Heart right ventricle (tissue), 16 donors: ENCODE results near the gene GADL1. TPM values are rescaled to one million over a fixed set of nuclear protein-coding genes. Genes with fewer than 3 reads are reported as not detected.

Source experiments
- ATAC-seq, 8 donors: fragments of 200-7000 bp; cut with Tn5 transposase; one replicate each; pipeline ENCODE4 v1.9.1; 2020; ENCODE audit warnings: mild to moderate bottlenecking in 8 of 8, moderate library complexity in 8 of 8, moderate number of reproducible peaks in 1 of 8
- DNase-seq, 2 donors: peaks; one replicate each; pipeline ENCODE4 v3.0.0-alpha.2; 2020
- H3K27ac ChIP-seq, 10 donors: fragments of 200-600 bp; sonication (generic) in 2 of 10; one replicate each; pipeline versions ENCODE4 v1.5.0 to v1.8.0; 2020 to 2022; ENCODE audit warnings: mild to moderate bottlenecking in 3 of 10
- H3K27me3 ChIP-seq, 7 donors: fragments of 200-600 bp; one replicate each; pipeline ENCODE4 v1.8.0; 2021 to 2022; ENCODE audit warnings: mild to moderate bottlenecking in 2 of 7
- H3K36me3 ChIP-seq, 9 donors: fragments of 200-600 bp; sonication (generic) in 1 of 9; one replicate each; pipeline versions ENCODE4 v1.5.0 to v1.8.0; 2020 to 2022; ENCODE audit warnings: mild to moderate bottlenecking in 2 of 9
- H3K4me1 ChIP-seq, 9 donors: fragments of 200-600 bp; sonication (generic) in 1 of 9; one replicate each; pipeline versions ENCODE4 v1.5.0 to v1.8.0; 2020 to 2022; ENCODE audit warnings: mild to moderate bottlenecking in 4 of 9
- H3K4me3 ChIP-seq, 10 donors: fragments of 200-600 bp; sonication (generic) in 2 of 10; one replicate each; pipeline versions ENCODE4 v1.5.0 to v1.8.0; 2020 to 2022; ENCODE audit warnings: mild to moderate bottlenecking in 7 of 10, moderate library complexity in 2 of 10
- H3K9me3 ChIP-seq, 11 donors: fragments of 200-600 bp in 10 of 11; sonication (generic) in 2 of 11; one replicate each; pipeline versions ENCODE4 v1.5.0 to v1.8.0; 2013 to 2022; ENCODE audit warnings: mild to moderate bottlenecking in 2 of 11, control low read depth in 1 of 11, moderate library complexity in 1 of 11
- WGBS, 2 donors: extraction: QIAGEN DNeasy Blood & Tissue Kit; methylation state at CpG; one replicate each; pipeline ENCODE4 v1.1.7; 2013; ENCODE audit warnings: inconsistent platforms in 1 of 2; 5-methylcytosine and 5-hydroxymethylcytosine counted together
- intact Hi-C, 10 donors: fragments of 100-400 bp; cut with DNase I; formaldehyde crosslinking; loops; one replicate each; pipeline versions ENCODE4 v1.11.1 to v1.14.2; 2022
- polyA plus RNA-seq, 2 donors: library from polyadenylated mRNA; stranded (reverse); fragments of 200-250 nt; gene quantifications; one replicate each; pipeline ENCODE4 v1.2.3, GENCODE V29; 2013
- total RNA-seq, 10 donors: library from RNA; stranded (reverse); fragmentation: NEBNext Ultra II Directional in 3 of 10; extraction: Animal tissue kit (Norgen Biotek cat#: 25700) in 3 of 10; gene quantifications; one replicate each; pipeline versions ENCODE4 v1.2.1 to v1.2.4, GENCODE V29; 2021 to 2023
- TF ChIP-seq, protein P1 (sequence below), 9 donors: fragments of 200-600 bp; sonication (generic) in 2 of 9; IDR thresholded peaks; one replicate each; pipeline versions ENCODE4 v1.5.0 to v1.8.0; 2021 to 2022; ENCODE audit warnings: antibody characterized with exemption in 9 of 9, mild to moderate bottlenecking in 5 of 9, moderate library complexity in 1 of 9
- donor health status: Arrhythmogenic right ventricular cardiomyopathy.
- donor health status: ischemic (EF 13 %, LVEDD 7.1; RV severe dilation, severe dysfunction).
- donor health status: healthy with polysubstance abuse.
- donor health status: DM: no; HTN: yes; CAD: no.
- donor health status: DM: no; HTN: no; CAD: no.
- donor health status: ischemic (EF 25% LVEDD 6.9; RV normal size, moderate dysfunction).
- donor health status: ischemic (EF 25% LVEDD 5.7; RV mildly dilated, moderate dysfunction).
- donor health status: healthy.
- donor health status: DM: yes; HTN: yes; CAD: no.
- donor health status: Ischemic cardiomyopathy.
- donor health status: ischemic (EF 35%, LVEDD 5.7; RV mildly dilated, moderate dysfunction).
- donor health status: nonischemic (EF 11% LVEDD 7.7; RV severe dilation, severe dysfunction).
- donor health status: DM: yes; HTN: yes; CAD: no.
- donor health status: PGD.
- donor health status: ischemic (EF 29% LVEDD 5.4; RV normal size, mild dysfunction).
- donor health status: nonischemic (EF 23%, LVEDD 6.1; RV moderate dilation, normal function).

GADL1 gene
- total and polyA plus RNA-seq, 12 donors, result 0.12 to 1.6 (median 0.40) TPM; not detected in 4

DNA sequence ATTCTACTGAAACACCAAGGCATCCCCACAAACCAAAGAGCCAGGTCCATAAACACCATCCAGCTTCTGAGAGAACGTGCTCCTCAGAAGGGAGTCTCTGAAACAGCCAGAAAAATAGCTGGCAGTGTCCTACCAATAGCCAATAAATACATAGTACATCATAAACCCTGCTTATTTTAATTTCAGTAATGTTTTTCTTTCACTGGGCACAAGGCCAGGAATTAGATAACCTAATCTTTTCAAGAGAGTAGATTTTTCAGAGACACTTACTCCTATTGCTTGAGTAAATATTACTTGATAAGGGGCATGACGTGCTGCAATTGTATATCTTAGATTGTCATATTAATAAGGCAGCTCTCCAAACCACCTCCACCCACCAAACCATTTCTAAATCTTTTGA, 22.7 kb downstream of the GADL1 start:
- intact Hi-C loops, result no loop called here
- TF ChIP-seq, protein P1, sequence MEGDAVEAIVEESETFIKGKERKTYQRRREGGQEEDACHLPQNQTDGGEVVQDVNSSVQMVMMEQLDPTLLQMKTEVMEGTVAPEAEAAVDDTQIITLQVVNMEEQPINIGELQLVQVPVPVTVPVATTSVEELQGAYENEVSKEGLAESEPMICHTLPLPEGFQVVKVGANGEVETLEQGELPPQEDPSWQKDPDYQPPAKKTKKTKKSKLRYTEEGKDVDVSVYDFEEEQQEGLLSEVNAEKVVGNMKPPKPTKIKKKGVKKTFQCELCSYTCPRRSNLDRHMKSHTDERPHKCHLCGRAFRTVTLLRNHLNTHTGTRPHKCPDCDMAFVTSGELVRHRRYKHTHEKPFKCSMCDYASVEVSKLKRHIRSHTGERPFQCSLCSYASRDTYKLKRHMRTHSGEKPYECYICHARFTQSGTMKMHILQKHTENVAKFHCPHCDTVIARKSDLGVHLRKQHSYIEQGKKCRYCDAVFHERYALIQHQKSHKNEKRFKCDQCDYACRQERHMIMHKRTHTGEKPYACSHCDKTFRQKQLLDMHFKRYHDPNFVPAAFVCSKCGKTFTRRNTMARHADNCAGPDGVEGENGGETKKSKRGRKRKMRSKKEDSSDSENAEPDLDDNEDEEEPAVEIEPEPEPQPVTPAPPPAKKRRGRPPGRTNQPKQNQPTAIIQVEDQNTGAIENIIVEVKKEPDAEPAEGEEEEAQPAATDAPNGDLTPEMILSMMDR (IDR thresholded peaks at IDR 0.05), result no peak
- H3K4me1 ChIP-seq, result no peaks in the 10 kb centered on the region
- DNase-seq (no peak), ATAC-seq (no peak)
- H3K9me3 ChIP-seq, result no peaks in the 10 kb centered on the region
- H3K4me3 ChIP-seq, result no peak overlapping the region
- 39 to 42% methylated on average over 2 of the region's 2 CpGs for WGBS, 2 donors
- no peaks in the 10 kb centered on the region for H3K36me3 ChIP-seq
- no peak overlapping the region for H3K27ac ChIP-seq
- no peaks in the 10 kb centered on the region for H3K27me3 ChIP-seq

DNA sequence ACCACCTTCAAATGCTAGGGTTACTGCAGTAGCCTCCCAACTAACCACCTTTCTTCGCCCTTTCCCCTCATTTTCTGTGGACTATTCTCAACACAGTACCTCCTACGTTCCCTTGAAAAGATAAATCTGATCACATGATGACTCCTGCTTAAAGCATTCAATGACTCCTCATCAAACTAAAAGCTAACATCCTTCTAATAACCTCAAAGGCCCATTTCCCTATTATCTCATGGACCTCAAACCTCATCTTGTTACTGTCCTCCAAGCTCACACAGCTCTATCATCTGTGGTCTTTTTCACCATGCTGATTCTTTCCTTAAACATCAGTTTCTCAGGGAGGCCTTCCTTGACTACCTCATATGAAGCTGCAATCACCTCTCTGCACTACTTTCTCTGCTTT, 29.6 kb downstream of the GADL1 start:
- DNase-seq, result no peak
- H3K9me3 ChIP-seq, result no peaks in the 10 kb centered on the region
- TF ChIP-seq, protein P1 (IDR thresholded peaks at IDR 0.05), result no peak
- WGBS, 2 donors, result 66 to 74% methylated on average over 2 of the region's 2 CpGs
- ATAC-seq, result no peak
- no peak overlapping the region for H3K4me3 ChIP-seq
- intact Hi-C loops, result no loop called here
- no peaks in the 10 kb centered on the region for H3K27me3 ChIP-seq
- H3K4me1 ChIP-seq, result peaks cover 0 to 13% (median 0%) of the 10 kb centered on the region in 9 donors
- H3K27ac ChIP-seq, result no peak overlapping the region
- no peaks in the 10 kb centered on the region for H3K36me3 ChIP-seq

DNA sequence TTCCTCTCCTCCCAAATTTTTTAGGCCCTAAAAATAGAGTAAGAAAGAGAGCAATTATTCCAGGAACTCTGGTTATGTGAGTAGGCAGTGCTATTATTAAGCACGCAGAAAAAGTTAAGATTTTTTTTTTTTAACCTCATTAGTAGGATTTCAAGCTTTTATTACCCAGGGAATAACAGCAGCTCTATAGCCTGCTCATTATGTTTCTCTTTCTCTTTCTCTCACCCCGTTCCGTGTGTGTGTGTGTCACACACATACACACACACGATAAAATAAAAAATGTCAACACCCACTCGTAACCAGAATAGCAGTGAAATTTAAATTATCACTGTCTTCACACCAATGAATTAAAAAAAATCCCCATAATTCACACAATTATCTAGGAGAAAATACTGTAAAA, 30.3 kb downstream of the GADL1 start:
- DNase-seq (no peak), ATAC-seq (no peak)
- Histone ChIP-seq H3K27ac (no peak overlapping the region), H3K4me3 (no peak overlapping the region), H3K36me3 (no peaks in the 10 kb centered on the region), H3K9me3 (no peaks in the 10 kb centered on the region), H3K4me1 (peaks cover 0 to 13% (median 0%) of the 10 kb centered on the region in 9 donors), H3K27me3 (no peaks in the 10 kb centered on the region)
- TF ChIP-seq, protein P1 (IDR thresholded peaks at IDR 0.05), result no peak
- intact Hi-C loops, result no loop called here
- 44 to 52% methylated on average over 5 of the region's 5 CpGs for WGBS, 2 donors

DNA sequence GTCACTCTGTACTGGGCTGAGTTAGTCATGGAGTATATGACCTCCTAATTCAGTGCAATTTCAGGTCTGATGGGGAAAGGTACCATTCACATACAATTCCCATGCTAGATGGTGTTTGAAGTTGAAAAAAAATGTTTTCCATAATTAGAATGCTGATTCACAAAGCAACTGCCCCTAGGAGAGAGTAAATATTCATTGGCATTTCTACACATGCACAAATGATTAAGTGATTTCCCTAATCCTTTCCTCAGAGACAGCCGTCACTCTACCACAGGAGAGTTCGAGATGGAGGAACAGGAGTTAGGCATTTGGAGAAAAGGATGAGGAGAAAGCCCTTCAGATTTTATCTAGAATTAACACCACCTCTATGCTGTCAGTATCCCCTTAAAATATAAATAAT, 32.5 kb downstream of the GADL1 start:
- TF ChIP-seq, protein P1 (IDR thresholded peaks at IDR 0.05), result no peak
- H3K27ac ChIP-seq, result no peak overlapping the region
- ATAC-seq, result no peak
- H3K36me3 ChIP-seq, result no peaks in the 10 kb centered on the region
- no peak for DNase-seq
- intact Hi-C loops, result no loop called here
- H3K4me1 ChIP-seq, result peaks cover 0 to 13% (median 0%) of the 10 kb centered on the region in 9 donors
- H3K27me3 ChIP-seq, result no peaks in the 10 kb centered on the region
- H3K9me3 ChIP-seq, result no peaks in the 10 kb centered on the region
- H3K4me3 ChIP-seq, result no peak overlapping the region
- WGBS, 2 donors, result 83 to 89% methylated on average over 2 of the region's 2 CpGs
